Fibroblast of skin of right biceps (primary cell): Measurements from ENCODE around the gene IFI27.

Source experiments
- DNase-seq: peaks from one replicate; pipeline ENCODE4 v3.0.0-alpha.2; 2013

IFI27 gene

DNA sequence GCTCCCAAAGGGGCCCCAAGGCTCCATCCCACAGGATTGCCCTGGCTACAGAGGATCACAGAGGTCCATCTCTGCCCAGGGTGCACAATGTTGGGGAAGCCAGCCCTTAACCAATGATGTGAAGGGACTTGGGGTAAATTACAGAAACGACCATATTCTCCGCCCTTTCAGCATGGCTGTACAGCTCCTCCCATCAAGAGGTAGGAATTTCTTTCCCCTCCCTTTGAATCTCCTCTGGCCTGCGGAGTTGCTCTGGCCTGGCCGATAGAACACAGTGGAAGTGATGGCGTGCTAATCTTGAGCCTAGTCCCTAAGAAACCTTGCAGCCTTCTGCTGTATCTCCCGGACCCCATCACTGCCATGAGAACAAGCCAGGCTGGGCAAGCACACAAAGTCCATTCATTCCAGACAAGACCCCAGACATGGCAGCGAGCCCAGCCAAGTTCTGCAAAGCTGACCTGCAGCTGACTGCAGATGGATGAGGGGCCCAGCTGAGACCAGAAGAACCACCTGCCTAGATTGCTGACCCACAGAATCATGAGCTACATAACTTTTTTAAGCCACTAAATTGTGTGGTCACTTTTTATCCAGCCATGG, 6.9 kb upstream of the IFI27 start:
- DNase-seq = no peak

DNA sequence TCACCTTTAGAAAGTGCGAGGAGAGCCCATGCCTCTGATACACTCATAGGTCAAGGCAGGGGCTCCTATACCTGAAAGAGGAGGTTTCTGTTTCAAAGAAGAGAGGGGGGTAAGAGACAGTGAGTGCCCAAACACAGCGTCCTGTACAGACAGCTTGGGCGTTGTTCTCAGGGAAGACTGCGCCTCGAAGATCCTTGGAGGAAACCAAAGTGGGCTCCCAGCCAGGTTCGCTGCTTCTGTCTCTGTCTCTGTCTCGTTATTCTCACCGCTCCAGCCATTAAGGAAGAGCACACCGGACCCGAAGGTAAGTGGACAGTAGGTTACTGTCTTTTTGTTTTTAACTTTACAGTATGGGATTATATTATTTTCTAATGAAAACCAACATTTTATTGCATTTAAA, 5.8 kb upstream of the IFI27 start:
- no peak for DNase-seq

DNA sequence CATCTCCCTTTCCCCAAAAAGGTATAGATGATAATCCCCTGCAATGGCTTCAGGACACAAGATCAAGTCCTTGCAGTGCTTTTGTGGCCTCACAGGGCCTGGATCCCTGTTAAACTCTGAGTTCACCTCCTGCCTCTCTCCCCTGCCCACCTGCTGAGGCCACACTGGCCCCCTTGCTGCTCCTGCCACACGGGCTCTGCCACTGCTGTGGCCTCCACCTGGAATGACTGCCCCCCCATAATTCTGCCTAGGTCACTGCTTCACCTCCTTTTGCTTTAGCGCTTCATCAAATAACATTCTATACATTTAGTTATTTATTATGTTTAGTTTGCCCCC, 653 bp upstream of the IFI27 start:
- DNase-seq = no peak

DNA sequence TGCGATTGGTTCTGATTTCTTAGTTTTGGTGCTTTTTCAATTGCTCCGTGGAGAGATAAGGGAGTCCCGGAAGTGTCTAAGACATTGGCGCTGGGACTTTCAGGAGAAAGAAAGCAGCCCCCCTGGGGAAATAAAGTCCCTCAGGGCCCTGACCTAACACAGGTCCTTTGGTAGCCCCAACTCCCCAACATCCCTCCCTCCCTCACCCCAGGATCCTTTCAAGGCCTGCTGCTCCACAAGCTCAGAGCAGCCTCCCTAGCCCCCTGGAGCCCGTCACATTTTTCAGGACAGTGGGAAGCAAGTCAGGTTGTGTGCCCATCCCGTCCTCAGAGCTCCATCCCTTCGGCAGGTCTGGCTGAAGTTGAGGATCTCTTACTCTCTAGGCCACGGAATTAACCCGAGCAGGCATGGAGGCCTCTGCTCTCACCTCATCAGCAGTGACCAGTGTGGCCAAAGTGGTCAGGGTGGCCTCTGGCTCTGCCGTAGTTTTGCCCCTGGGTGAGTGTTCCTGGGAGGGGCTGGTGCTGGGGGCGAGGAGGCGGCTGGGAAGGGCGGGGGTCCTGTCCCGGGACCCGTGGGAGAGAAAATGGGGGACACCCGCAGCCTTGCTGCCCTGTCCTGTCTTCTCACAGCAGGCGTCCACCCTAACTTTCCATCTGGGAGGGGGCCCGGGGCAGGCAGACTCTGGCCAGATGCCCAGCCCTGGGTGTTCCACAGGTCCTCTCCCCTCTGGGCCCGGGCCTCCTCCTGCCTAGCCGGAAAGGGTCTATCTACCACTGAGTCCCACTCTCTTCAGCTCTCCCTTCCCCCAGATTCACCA, 950 bp downstream of the IFI27 start:
- DNase-seq = no peak

DNA sequence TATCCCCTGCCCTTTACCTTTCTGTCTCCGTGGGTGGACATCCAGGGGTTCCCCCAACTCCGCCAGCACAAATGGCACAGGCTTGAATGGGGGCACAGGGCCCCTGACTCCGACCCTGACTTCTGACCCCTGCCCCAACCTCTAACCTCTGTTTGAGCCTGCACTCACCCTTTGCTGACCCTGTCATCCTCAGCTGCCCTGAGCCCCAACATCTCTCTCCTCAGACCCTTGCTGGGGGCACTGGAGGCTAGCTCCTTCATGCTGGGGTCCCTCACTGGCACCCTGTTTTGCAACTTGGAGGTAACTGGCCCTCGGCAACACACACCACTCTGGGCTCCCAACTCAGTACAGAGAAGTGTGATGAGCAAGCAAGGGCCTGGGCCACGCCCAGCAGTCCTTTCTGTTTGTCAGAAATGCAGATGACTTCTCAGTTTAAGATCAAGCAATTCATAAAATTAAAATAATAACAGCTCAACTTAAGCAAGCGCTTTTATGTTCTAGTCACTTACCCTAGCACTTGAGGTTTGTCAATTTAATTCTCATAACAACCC, 2.1 kb downstream of the IFI27 start:
- DNase-seq = no peak

DNA sequence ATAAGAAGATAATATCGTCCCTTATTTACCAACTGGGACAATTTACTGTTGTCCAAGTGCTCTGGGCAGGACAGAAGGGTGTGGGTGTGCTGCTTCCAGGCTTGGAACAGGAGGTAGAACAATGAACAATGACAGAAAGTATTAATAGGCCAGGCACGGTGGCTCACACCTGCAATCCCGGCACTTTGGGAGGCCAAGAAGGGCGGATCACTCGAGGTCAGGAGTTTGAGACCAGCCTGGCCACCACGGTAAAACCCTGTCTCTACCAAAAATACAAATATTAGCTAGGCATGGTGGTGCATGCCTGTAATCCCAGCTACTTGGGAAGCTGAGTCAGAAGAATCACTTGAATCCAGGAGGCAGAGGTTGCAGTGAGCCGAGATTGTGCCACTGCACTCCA, 2.5 kb downstream of the IFI27 start:
- DNase-seq = no peak

DNA sequence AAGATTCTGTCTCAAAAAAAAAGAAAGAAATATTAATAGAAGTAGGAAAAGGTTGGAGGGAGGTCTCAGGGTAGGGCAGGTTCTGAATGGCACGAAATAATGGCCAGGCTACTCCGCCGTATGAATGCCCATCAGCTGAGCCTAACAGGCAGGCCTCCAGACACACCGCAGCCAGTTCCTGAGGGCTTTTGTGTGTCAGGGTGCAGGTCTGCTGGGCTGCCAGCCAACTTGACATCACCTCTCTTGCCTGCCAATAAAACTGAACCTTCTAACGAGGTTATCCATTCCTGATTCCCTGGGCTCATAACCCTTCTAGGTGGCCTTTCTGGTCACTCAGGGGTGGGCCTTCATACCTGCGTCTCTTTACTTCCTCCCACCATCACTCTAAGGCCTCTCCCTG, 3.0 kb downstream of the IFI27 start:
- no peak for DNase-seq

DNA sequence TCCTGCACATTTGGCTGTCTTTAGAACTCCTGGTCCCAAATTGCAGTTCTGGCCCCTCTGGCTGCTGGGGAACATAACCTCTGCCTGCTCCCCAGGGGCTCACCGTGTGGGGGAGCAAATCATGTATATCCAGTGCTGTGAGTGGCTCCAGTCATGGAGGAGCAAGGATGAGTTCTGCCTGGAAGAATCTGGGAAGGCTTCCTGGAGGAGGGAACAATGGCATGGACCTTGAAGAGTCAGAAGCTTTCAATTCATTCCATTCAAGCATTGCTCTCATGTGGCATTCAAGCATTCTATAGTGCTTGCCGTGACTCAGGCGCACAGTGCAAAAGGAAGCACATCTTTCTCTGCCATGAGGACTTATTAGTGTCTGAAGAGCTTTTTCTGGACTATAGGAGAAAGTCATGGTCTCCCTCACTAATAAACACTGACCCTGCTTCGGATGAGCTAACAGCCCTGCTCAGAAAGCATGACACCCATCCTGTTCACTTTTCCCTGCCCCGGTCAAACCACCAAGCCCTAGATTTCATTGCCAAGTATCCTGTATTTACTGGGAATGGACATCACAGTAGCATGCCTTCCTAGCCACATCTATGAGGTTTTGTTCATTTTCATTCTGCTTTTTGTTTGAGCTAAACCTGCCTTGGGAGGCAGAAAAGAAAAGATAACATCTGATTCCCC, 3.5 kb downstream of the IFI27 start:
- no peak for DNase-seq

DNA sequence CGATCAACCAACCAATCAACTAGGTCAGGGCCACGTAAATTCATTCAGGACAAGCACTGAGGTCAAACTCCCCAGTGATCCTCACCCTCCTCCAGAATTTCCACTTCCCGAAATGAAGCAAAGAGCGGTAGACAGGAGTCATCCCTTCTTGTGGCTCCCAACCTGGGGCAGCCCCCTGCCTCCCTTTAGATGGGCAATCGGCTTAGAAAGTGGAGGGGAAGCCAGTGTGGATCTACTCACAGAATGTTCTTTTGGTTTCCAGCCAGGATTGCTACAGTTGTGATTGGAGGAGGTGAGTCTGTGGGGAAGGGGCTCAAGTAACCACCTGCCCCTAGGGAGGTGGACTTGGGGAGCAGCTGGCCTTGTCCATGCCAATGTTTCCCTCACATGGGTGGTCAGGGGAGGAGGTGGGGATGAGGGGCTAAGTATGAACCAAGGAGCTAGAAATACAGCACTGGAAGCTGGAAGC, 4.1 kb downstream of the IFI27 start:
- DNase-seq = no peak

DNA sequence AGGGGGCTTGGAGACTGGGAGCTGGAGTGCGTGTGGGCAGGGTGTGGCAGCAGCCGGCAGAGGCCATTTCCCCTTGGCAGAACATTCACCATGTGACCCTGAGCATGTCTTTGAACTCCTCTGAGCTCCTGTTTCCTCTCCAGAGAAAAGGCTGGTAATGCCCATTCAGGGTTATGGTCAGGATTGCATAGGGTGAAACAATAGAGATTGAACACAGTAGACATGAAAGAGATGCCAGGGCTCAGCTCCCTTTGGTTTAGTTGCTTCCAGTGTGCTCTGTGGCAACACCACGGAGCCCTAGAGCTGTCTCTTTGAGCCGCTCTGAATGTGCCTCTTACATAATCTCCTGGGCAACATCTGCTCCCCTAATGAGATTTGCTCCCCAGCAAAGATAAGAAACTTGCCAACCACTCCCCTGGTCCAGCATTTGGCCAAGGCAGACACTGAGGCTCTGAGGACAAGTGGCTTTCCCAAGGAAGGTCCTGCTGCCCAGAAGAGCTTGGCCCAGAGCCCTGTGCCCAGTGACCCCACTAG, 4.6 kb downstream of the IFI27 start:
- DNase-seq = no peak

DNA sequence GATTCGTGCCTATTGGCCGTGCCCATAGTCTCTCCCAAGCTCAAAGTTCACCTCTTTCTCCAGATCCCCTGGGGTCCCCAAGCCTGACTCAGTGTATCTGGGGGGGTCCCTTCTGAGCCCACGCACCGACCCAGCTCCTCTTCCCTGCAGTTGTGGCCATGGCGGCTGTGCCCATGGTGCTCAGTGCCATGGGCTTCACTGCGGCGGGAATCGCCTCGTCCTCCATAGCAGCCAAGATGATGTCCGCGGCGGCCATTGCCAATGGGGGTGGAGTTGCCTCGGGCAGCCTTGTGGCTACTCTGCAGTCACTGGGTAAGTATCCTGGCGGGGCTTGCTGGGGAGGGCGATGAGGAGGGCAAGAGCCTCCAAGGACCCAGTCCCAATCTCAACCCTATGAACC, 5.1 kb downstream of the IFI27 start:
- DNase-seq = no peak

DNA sequence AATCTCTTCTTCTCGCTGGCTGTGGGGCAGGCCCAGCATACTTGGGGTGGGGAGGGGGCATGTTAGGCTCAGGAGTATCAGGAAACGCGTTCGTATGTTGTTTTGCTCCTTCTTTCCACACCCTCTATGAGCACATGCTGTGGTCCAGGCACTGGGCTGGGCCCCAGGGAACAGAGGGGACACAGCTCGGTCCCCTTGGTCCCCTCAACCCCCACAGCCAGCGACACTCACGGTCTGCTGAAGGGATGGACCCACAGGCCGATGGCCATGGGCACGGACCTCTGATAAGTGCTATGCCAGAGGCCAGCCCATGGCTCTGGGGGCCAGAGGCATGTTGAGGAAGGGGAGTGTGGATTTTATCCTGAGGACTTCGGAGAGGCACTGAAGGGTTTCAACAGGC, 6.2 kb downstream of the IFI27 start:
- DNase-seq = no peak

DNA sequence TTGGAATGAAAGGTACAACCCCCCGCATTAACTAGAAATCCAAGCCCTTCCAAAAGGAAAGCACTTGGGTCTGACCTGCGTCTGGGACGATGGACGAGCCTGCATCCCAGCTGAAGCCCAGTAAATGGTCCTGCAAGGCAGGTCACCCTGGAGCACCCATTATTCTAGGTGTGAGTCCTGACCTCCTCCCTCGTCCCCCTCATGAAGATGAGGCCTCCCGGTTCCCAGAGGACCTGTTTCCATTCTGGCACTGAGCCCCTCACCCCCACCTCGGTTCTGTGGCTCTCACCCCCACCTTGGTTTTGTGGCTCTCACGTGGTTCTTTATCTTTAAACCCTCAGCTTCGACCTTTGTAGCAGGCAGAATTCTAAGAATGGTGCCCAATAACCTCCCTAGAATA, 7.3 kb downstream of the IFI27 start:
- no peak for DNase-seq

DNA sequence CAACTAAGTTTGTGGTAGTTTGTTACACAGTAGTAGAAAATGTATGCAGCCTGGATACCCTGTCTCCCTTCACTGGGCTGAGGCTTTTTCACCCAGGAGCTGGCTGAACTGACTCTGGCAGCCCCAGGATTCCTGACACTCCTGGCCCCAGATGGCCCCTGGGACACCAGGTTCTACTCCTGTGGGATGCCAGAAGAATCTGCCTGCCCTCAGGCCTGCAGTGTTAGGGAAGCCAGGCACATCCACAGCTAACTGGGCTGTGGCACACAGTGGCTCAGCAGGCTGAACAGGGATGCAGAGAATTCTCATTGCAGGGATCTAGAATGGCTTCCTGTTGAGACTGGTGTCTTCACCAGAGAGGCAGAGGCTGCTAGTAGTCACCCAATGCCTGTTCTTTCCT, 8.5 kb downstream of the IFI27 start:
- DNase-seq = no peak

DNA sequence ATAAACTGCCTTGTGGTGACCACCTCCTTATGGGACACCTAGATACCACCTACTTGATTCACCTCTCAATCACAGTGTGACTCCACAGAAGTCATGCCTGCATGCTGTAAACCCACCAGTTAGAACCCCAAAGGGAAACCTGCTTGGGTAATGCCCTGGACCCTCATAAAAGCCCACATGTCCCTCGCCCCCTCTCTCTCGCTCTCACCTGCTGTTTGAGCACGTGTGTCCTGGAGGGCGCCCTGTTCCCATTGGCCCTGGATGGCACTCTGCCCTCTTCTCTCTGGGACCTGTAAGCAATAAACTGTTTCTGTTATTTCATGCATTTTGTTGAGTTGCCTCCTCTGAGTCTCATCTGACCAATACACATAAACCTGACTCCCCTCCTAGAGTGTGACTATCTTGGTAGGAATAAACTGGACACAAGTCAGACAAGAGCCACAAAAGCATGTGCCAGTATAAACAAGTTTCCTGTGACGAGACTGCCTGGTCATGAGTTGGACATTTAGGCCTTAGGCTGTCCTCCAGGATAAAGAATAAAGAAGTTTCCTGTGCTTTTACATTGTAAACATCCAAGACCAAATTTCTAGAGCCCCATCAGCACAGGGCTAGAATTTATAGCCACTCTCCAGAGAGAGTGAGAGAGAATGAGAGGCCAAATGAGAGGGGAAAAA, 10.3 kb downstream of the IFI27 start:
- peak; percentile 39 for DNase-seq

DNA sequence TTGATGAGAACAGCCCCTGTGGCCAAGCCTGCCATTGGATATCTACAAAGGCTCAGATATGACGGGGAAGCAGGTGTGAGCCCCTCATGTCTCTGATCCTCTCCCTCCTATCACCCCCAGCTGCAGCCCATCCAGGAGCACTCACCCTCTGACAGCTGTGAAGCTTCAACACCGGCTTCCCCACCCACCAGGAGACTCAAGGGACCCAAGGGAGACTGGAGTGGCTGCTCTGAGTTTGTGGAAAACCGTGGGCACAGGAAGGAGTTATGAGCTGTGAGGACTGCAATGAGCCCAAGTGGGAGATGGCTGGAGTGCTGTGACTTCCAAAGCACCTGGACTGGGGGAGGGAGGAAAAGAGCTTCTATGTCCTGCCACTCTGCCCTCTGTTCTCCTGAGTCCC, 10.9 kb downstream of the IFI27 start:
- DNase-seq = no peak

DNA sequence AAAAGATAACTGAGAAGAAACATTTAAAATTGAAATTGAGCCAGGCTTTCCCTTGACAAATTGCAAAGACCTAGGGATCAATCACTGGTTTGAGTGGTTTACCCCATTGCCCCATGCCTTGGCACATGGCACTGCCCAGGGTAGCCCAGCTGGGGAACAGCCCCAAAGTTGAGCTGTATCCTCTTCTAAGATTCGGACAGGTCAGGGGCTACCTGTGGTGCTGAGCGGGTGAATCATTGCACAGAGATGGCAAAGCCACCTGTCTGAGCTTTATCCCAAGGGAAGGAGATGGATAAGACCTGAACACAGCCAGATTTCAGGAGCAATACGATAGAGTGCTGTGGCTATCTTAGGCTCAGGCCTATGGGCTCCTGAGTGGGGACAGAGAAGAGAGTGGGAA, 11.9 kb downstream of the IFI27 start:
- no peak for DNase-seq

DNA sequence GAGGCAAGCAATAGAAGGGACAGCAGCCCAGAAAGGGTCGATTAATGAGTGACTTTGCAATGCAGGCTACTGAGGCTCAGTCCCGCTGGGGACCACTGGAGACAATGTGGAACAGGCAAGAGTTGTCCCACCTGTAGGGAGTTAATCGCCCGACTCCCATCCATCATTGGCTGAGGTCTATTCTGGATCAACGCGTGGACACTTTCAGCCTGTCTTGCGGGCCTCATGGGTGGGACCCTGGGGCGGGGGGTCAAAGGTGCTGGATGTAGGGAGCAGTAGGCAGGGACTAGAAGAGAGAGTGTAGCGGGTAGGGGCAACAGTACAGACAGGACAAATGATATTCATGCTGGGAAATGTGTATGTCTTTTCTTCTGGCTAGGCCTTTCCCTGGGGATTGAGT, 12.8 kb downstream of the IFI27 start:
- DNase-seq = no peak

DNA sequence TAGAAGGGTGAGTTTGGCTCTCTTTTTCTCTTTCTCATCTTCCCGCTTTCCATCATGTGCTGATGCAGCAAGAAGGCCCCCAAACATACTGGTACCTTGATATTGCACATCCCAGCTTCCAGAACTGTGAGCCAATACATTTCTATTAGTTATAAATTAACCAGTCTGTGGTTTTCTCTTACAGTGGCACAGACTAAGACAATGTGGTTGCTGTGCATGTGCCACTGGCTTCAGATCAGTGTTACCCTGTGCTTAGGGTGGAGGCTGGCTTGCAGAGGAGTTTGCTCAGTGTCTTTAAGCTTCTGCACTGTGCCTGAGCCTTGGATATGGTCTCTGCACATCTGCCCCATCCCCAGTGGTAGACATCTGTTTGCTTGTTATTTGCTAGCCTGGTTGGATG, 13.3 kb downstream of the IFI27 start:
- DNase-seq = no peak

DNA sequence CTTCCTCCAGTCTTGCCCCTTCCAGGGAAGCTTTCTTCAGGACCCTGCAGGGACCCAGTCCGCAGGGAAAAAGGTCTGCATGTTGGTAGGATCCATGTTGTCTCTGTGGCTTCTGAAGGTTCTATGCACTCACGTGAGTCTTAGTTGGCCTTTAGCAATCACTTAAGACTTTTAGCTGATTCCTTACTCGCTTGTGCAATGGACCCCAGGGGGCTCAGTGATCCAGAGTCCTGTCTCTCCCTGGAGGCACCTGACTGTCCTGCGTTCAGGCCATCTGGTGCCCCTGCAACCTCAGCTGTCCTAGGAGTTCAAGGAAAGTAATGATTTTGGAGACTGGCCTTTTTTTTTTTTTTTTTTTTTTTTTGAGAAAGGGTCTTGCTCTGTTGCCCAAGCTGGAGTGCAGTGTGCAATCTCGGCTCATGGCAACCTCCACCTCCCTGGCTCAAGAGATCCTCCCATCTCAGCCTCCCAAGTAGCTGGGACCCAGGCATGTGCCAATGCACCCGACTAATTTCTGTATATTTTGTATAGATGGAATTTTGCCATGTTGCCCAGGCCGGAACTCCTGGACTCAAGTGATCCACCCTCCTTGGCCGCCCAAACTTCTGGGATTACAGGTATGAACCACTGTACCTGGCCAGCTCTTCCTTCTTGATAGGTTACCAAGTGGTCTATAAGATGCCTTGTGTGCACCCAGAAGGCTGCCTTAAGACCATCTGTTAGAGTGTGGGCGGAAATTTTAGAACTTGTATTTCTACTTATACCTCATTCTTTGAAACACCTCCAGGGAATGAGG, 14.2 kb downstream of the IFI27 start:
- DNase-seq = no peak

DNA sequence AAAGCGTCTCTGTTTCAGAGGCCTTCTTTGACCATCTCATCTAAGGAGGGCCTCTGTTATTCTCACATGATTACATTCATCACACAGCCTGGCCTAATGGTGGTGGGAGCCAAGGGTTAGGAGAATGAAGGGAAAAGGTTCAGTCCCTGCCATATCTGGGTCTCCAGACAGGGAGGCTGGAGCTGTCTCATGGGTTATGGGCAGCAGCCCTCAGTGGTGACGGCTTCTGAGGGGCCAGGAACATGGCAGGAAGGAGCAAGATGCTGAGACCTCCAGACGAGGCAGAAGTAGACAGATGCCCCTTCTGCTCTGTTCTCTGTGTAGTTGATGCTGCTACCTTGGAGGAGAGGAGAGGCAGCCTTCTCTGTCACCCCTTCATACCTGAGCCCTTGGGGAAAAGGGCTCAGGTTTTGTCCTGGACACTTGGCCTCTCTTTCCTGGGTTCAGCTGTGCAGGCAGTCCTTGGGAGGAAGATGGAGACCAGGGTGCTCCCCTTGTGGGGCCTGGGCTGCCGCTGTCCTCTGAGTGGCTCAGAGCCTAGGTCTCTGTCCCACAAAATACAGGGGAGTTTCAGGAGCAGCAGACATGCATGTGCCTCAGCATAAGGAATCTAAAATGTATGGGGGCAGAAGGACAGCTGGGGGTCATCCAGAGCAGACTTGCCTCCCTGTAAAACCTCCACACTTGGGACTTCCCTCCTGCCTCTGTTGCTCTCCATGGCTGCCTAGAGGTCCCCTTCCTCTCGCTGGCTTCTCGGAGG, 15.3 kb downstream of the IFI27 start:
- no peak for DNase-seq

DNA sequence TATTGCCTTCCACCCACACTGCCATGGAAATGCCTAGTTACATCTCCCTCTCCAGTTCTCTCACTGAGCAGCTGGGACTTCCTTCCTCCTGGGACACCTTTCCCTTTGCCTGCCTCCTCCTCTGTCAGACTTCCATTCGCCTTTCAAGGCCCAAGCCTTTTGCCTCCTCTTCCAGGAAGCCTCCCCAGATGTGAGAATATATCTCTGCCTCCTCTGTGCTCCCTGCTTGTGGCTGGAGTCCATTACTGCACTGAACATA, 15.8 kb downstream of the IFI27 start:
- no peak for DNase-seq
